NK-92 (cell line): ENCODE data around the gene PANX2.
"Not testable (repeated sequence)": the region's sequence is repeated elsewhere in the genome, so short reads cannot be mapped to it uniquely, and the experiment has no call there.

Experiments
- DNase-seq: peaks from one replicate; lab custom pipeline; 2025; ENCODE audit not compliant: unreplicated experiment; lab: John Stamatoyannopoulos, UW

PANX2 gene

GRCh38 chr22:50147258-50148165 lies 23.0 kb upstream of the PANX2 start:
- DNase-seq, result not testable (repeated sequence)

- no peak for DNase-seq
Observed at GRCh38 chr22:50148166-50148500, 22.4 kb upstream of the PANX2 start.

GRCh38 chr22:50148991-50149721 lies 21.4 kb upstream of the PANX2 start:
- DNase-seq, result no peak

- no peak for DNase-seq
Observed at GRCh38 chr22:50150161-50151129, 20.1 kb upstream of the PANX2 start.

- no peak for DNase-seq
Observed at GRCh38 chr22:50151571-50152537, 18.7 kb upstream of the PANX2 start.

- DNase-seq, result no peak
Observed at GRCh38 chr22:50153056-50153755, 17.3 kb upstream of the PANX2 start.

- DNase-seq, result no peak
Observed at GRCh38 chr22:50153756-50154140, 16.8 kb upstream of the PANX2 start.

- DNase-seq, result no peak
Observed at GRCh38 chr22:50157709-50158375, 12.7 kb upstream of the PANX2 start.

- DNase-seq, result no peak
Observed at GRCh38 chr22:50160947-50161346, 9.6 kb upstream of the PANX2 start.

GRCh38 chr22:50161508-50162390 lies 8.8 kb upstream of the PANX2 start:
- DNase-seq, result no peak

GRCh38 chr22:50162391-50162956 lies 8.1 kb upstream of the PANX2 start:
- DNase-seq, result no peak

GRCh38 chr22:50165436-50166123 lies 5.0 kb upstream of the PANX2 start:
- DNase-seq, result no peak

GRCh38 chr22:50167689-50168489 lies 2.6 kb upstream of the PANX2 start:
- DNase-seq, result no peak

- not testable (repeated sequence) for DNase-seq
Observed at GRCh38 chr22:50168490-50169180, 1.9 kb upstream of the PANX2 start.

GRCh38 chr22:50169181-50169759 lies 1.3 kb upstream of the PANX2 start:
- no peak for DNase-seq
